H9 (cell line): ENCODE measurements around the gene YIPF6. TPM values are rescaled to one million over a fixed set of nuclear protein-coding genes. Genes with fewer than 3 reads are reported as not detected.

ENCODE experiments used
- DNase-seq: peaks from one replicate; pipeline ENCODE4 v3.0.0-alpha.2; 2017
- H2AFZ ChIP-seq: one replicate; pipeline ENCODE4 v1.6.1; 2013; ENCODE audit warnings: mild to moderate bottlenecking, low read length, control low read depth, moderate library complexity
- H2AK5ac ChIP-seq: 2 replicates; pipeline ENCODE4 v1.6.1; 2013; ENCODE audit warnings: low read length, control low read depth, mixed read lengths; ENCODE audit not compliant: insufficient read length
- H2BK120ac ChIP-seq: one replicate; pipeline ENCODE4 v1.6.1; 2013; ENCODE audit warnings: low read depth, mild to moderate bottlenecking, low read length, control low read depth, inconsistent platforms; ENCODE audit not compliant: poor library complexity, severe bottlenecking
- H2BK12ac ChIP-seq: 2 replicates; pipeline ENCODE4 v1.6.1; 2013; ENCODE audit warnings: low read length, control low read depth, mixed read lengths, low read depth; ENCODE audit not compliant: insufficient read length
- H2BK15ac ChIP-seq: 2 replicates; pipeline ENCODE4 v1.6.1; 2013; ENCODE audit warnings: low read depth, low read length, control low read depth
- H2BK20ac ChIP-seq: one replicate; pipeline ENCODE4 v1.6.1; 2013; ENCODE audit warnings: low read depth, mild to moderate bottlenecking, low read length, control low read depth, inconsistent platforms; ENCODE audit not compliant: poor library complexity, severe bottlenecking
- H2BK5ac ChIP-seq: 2 replicates; pipeline ENCODE4 v1.6.1; 2013; ENCODE audit warnings: low read length, control low read depth, mixed read lengths; ENCODE audit not compliant: insufficient read length
- H3K14ac ChIP-seq: 2 replicates; pipeline ENCODE4 v1.6.1; 2013; ENCODE audit warnings: low read length, control low read depth; ENCODE audit not compliant: insufficient read depth
- H3K18ac ChIP-seq: 2 replicates; pipeline ENCODE4 v1.6.1; 2013; ENCODE audit warnings: low read depth, mild to moderate bottlenecking, mixed read lengths, low read length, control low read depth; ENCODE audit not compliant: insufficient read length
- H3K23ac ChIP-seq: 2 replicates; pipeline ENCODE4 v1.6.1; 2013; ENCODE audit warnings: low read length, control low read depth, mixed read lengths, low read depth; ENCODE audit not compliant: insufficient read length
- H3K23me2 ChIP-seq: 2 replicates; pipeline ENCODE4 v1.6.1; 2013; ENCODE audit warnings: low read depth, mild to moderate bottlenecking, mixed read lengths, low read length, control low read depth; ENCODE audit not compliant: insufficient read length, poor library complexity, severe bottlenecking
- H3K27ac ChIP-seq: 2 replicates; pipeline ENCODE4 v1.5.1; 2013; ENCODE audit warnings: low read length, control low read depth, mixed read lengths, low read depth; ENCODE audit not compliant: insufficient read length
- H3K27me3 ChIP-seq: 2 replicates; pipeline ENCODE4 v1.6.1; 2013; ENCODE audit warnings: low read length, control low read depth, inconsistent platforms; ENCODE audit not compliant: insufficient read depth
- H3K4ac ChIP-seq: 2 replicates; pipeline ENCODE4 v1.6.1; 2013; ENCODE audit warnings: low read depth, mild to moderate bottlenecking, control low read depth, inconsistent platforms, low read length, moderate library complexity
- H3K4me1 ChIP-seq: 2 replicates; pipeline ENCODE4 v1.6.1; 2013; ENCODE audit warnings: low read length, control low read depth, inconsistent platforms; ENCODE audit not compliant: insufficient read depth
- H3K4me2 ChIP-seq: 2 replicates; pipeline ENCODE4 v1.6.1; 2013; ENCODE audit warnings: low read length, control low read depth, mixed read lengths; ENCODE audit not compliant: insufficient read length, insufficient read depth
- H3K56ac ChIP-seq: 2 replicates; pipeline ENCODE4 v1.6.1; 2013; ENCODE audit warnings: low read depth, mild to moderate bottlenecking, mixed read lengths, low read length, control low read depth; ENCODE audit not compliant: insufficient read length
- H3K79me1 ChIP-seq: 2 replicates; pipeline ENCODE4 v1.6.1; 2013; ENCODE audit warnings: low read depth, mild to moderate bottlenecking, moderate library complexity, low read length, control low read depth, inconsistent platforms; ENCODE audit not compliant: insufficient read depth, poor library complexity, severe bottlenecking
- H3K79me2 ChIP-seq: 2 replicates; pipeline ENCODE4 v1.6.1; 2013; ENCODE audit warnings: low read length, control low read depth, inconsistent platforms; ENCODE audit not compliant: insufficient read depth
- H3K9ac ChIP-seq: 2 replicates; pipeline ENCODE4 v1.6.1; 2013; ENCODE audit warnings: low read length, control low read depth, mixed read lengths; ENCODE audit not compliant: insufficient read length; ENCODE audit errors: extremely low read depth
- H3K9me3 ChIP-seq: one replicate; pipeline ENCODE4 v1.6.1; 2013; ENCODE audit warnings: low read depth, low read length, inconsistent platforms; ENCODE audit not compliant: control insufficient read depth
- H3T11ph ChIP-seq: one replicate; pipeline ENCODE4 v1.6.1; 2013; ENCODE audit warnings: mild to moderate bottlenecking, low read length, control low read depth, inconsistent platforms
- H4K20me1 ChIP-seq: one replicate; pipeline ENCODE4 v1.6.1; 2013; ENCODE audit not compliant: control insufficient read depth, insufficient read length, insufficient read depth
- H4K5ac ChIP-seq: 2 replicates; pipeline ENCODE4 v1.6.1; 2013; ENCODE audit warnings: low read depth, mild to moderate bottlenecking, mixed read lengths, low read length, control low read depth; ENCODE audit not compliant: insufficient read length
- H4K8ac ChIP-seq: replicated peaks from 2 replicates; pipeline ENCODE4 v1.6.1; 2013; ENCODE audit warnings: low read length, control low read depth, mixed read lengths, low read depth; ENCODE audit not compliant: insufficient read length
- H4K91ac ChIP-seq: 2 replicates; pipeline ENCODE4 v1.6.1; 2013; ENCODE audit warnings: low read depth, mild to moderate bottlenecking, moderate library complexity, mixed read lengths, low read length, control low read depth; ENCODE audit not compliant: insufficient read length
- H3K27ac Mint-ChIP-seq, 3 experiments: 2 replicates in 2 of 3; 3 replicates in 1 of 3; pipeline ENCODE4 v1.8.0; 2020 to 2021; ENCODE audit warnings: mixed read lengths in 3 of 3, mild to moderate bottlenecking in 1 of 3, moderate library complexity in 1 of 3
- H3K27me3 Mint-ChIP-seq: 2 replicates; pipeline ENCODE4 v1.8.0; 2021; ENCODE audit warnings: low read depth, mild to moderate bottlenecking, moderate library complexity, mixed read lengths
- H3K36me3 Mint-ChIP-seq, 3 experiments: 2 replicates in 2 of 3; 3 replicates in 1 of 3; pipeline ENCODE4 v1.8.0; 2020 to 2021; ENCODE audit warnings: low read depth in 3 of 3, mixed read lengths in 3 of 3; ENCODE audit not compliant: insufficient read depth in 1 of 3
- H3K4me1 Mint-ChIP-seq, 2 experiments: 2 replicates each; pipeline ENCODE4 v1.8.0; 2020; ENCODE audit warnings: mixed read lengths in 2 of 2
- H3K4me3 Mint-ChIP-seq, 2 experiments: 2 replicates in 1 of 2; 3 replicates in 1 of 2; pipeline ENCODE4 v1.8.0; 2020 to 2021; ENCODE audit warnings: mild to moderate bottlenecking in 2 of 2, mixed read lengths in 2 of 2, moderate library complexity in 1 of 2
- H3K9me3 Mint-ChIP-seq, 2 experiments: 2 replicates in 1 of 2; 3 replicates in 1 of 2; pipeline ENCODE4 v1.8.0; 2020; ENCODE audit warnings: mild to moderate bottlenecking in 2 of 2, mixed read lengths in 2 of 2, moderate library complexity in 1 of 2
- total RNA-seq: library from RNA; stranded (reverse); gene quantifications from 2 replicates; pipeline ENCODE4 v1.2.1, GENCODE V29; 2021
- TF ChIP-seq, protein P1 (sequence below): fragments of 200-600 bp; sonication (generic); conservative IDR thresholded peaks from 3 replicates; pipeline ENCODE4 v1.8.0; 2021; ENCODE audit warnings: antibody characterized with exemption, mild to moderate bottlenecking

Gene YIPF6
- total RNA-seq, 1 experiment from 2014 or later = 31.8 TPM

DNA sequence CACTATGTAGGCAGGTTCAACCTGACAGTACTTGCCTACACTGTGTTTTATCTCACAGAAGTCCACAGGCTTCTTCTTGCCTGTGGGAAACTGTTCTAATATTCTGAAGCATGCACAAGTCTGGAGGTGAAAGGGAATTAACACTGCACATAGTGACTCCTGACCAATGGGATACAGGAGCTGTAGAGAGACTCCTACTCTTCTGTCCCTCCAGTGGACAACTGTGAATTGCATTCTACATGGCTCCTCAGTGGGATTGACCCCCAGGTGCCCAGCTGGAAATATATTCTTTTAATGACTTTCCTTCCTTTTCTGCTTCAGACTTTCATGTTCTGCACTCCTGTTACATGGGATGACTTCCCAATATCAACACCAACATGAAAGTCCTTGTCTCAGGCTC lies 8.2 kb upstream of the YIPF6 start:
- H3K27me3 ChIP-seq = no peaks in the 10 kb centered on the region
- peaks cover 46% of the 10 kb centered on the region for H3K9me3 ChIP-seq
- H3K4me2 ChIP-seq = no peak overlapping the region
- H3K79me1 ChIP-seq = no peaks in the 10 kb centered on the region
- no peak overlapping the region for H2BK15ac ChIP-seq
- no peak overlapping the region for H2AFZ ChIP-seq
- H4K5ac ChIP-seq = no peak overlapping the region
- no peaks in the 10 kb centered on the region for H3K79me2 ChIP-seq
- Mint-ChIP-seq H3K4me3 (no peak overlapping the region), H3K4me1 (0 out of 4 replicates have a peak, but pooled peaks cover 0 to 3% of the 10 kb centered on the region in 2 experiments), H3K27ac (no peak overlapping the region), H3K36me3 (peaks cover 0 to 5% (median 0%) of the 10 kb centered on the region in 3 experiments; a peak in 2 of 7 replicates), H3K9me3 (peaks cover 48 to 49% of the 10 kb centered on the region in 2 experiments), H3K27me3 (peaks cover 4% of the 10 kb centered on the region; the same call in 1 of the 2 replicates)
- H4K91ac ChIP-seq = no peak overlapping the region
- H3K27ac ChIP-seq = no peak overlapping the region
- H4K20me1 ChIP-seq = no peaks in the 10 kb centered on the region
- H3K14ac ChIP-seq = no peak overlapping the region
- DNase-seq = no peak
- TF ChIP-seq, protein P1, sequence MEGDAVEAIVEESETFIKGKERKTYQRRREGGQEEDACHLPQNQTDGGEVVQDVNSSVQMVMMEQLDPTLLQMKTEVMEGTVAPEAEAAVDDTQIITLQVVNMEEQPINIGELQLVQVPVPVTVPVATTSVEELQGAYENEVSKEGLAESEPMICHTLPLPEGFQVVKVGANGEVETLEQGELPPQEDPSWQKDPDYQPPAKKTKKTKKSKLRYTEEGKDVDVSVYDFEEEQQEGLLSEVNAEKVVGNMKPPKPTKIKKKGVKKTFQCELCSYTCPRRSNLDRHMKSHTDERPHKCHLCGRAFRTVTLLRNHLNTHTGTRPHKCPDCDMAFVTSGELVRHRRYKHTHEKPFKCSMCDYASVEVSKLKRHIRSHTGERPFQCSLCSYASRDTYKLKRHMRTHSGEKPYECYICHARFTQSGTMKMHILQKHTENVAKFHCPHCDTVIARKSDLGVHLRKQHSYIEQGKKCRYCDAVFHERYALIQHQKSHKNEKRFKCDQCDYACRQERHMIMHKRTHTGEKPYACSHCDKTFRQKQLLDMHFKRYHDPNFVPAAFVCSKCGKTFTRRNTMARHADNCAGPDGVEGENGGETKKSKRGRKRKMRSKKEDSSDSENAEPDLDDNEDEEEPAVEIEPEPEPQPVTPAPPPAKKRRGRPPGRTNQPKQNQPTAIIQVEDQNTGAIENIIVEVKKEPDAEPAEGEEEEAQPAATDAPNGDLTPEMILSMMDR = peak; percentile 50
- no peak overlapping the region for H3K4ac ChIP-seq
- no peak overlapping the region for H3K18ac ChIP-seq
- H2BK5ac ChIP-seq = no peak overlapping the region
- H3K23me2 ChIP-seq = no peaks in the 10 kb centered on the region
- H2AK5ac ChIP-seq = no peak overlapping the region
- no peaks in the 10 kb centered on the region for H3K4me1 ChIP-seq
- no peak overlapping the region for H3T11ph ChIP-seq
- no peak overlapping the region for H2BK20ac ChIP-seq
- H3K9ac ChIP-seq = no peak overlapping the region
- no peak overlapping the region for H2BK120ac ChIP-seq
- no peak overlapping the region for H2BK12ac ChIP-seq
- H4K8ac ChIP-seq = no peak overlapping the region
- no peak overlapping the region for H3K56ac ChIP-seq
- no peak overlapping the region for H3K23ac ChIP-seq
